ENCODE results near the gene SLC10A3.

The SLC10A3 gene

DNA sequence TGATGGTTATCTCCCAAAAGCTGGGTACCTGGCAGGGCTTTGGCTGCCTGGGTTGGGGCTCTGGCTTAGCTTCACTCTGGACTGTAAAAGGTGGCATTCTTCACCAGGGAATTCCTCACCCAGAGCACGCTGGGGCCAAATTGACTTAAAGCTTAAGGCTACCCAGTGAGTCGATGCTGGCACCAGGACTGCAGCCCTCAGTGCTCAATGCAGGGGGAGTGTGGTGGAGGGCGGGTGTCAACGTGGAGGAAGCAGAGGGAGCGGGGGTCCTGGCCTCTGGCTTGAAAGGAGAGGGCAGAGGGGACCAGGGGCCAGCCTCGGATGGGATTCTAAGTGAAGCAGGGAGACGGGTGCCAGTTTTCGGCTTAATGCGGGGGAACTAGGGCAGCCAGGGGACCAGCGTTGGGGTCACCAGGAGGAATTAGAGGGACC is 46.9 kb downstream of the SLC10A3 start (continued):
- TF ChIP-seq ZEB2 (tag by site-specific recombination; IDR thresholded peaks at IDR 0.05) (no peak), ZBTB20 (tag by site-specific recombination; IDR thresholded peaks at IDR 0.05) (peak; percentile 80), FEZF1 (tag by site-specific recombination; IDR thresholded peaks at IDR 0.05) (no peak)

DNA sequence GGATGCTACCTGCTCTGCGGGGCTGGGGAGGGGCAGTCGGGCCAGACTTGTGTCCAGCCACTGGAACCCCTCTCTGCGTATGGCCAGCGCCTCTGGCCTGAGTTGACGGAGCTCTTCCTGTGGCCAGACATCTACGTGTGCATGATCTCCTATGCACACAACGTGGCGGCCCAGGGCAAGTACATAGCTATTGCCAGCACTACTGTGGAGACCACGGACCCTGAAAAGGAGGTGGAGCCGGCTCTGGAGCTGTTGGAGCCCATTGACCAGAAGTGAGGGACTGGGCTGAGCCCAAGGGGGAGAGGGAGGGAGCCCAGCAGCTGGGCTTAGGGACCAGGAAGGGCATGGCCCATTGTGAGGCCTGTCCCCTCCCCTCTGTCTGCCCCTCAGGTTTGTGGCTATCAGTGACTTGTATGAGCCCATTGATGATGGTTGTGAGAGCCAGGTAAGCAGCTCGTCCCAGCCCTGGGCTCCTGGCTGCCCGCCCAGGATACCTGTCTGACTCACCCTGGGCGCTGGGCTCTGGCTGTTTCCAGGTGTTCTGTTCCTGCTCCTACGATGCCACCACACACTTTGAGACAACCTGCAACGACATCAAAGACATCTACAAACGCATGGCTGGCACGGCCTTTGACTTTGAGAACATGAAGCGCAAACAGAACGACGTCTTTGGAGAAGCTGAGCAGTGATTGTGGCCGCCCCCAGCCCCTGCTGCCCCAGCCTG is 48.3 kb downstream of the SLC10A3 start:
- Histone ChIP-seq H3K4me1 (ENCODE audit: control insufficient read depth, insufficient read depth, low read length) (no peaks in the 10 kb centered on the region), H3K9me3 (ENCODE audit: control insufficient read depth, insufficient read depth, low read depth, low read length) (no peaks in the 10 kb centered on the region), H3K27ac (ENCODE audit: extremely low read depth, low read depth, low read length) (no peak overlapping the region), H3K36me3 (ENCODE audit: control insufficient read depth in 2 of 2, insufficient read depth in 1 of 2, low read length in 2 of 2) (peaks cover 7 to 71% of the 10 kb centered on the region in 2 experiments; a peak in 2 of 3 replicates), H3K4me3 (ENCODE audit: low read depth, low read length) (no peak overlapping the region)
- CTCF ChIA-PET = interaction anchor here (0.6 kb wide), 1 partner anchor 44 kb away, joined by 4 read pairs; the partner anchor contains the start of gene RPL10
- TF ChIP-seq, protein P1, sequence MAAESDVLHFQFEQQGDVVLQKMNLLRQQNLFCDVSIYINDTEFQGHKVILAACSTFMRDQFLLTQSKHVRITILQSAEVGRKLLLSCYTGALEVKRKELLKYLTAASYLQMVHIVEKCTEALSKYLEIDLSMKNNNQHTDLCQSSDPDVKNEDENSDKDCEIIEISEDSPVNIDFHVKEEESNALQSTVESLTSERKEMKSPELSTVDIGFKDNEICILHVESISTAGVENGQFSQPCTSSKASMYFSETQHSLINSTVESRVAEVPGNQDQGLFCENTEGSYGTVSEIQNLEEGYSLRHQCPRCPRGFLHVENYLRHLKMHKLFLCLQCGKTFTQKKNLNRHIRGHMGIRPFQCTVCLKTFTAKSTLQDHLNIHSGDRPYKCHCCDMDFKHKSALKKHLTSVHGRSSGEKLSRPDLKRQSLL (tag by site-specific recombination; IDR thresholded peaks at IDR 0.05) = peak; percentile 64
- TF ChIP-seq ZNF223 (tag by site-specific recombination; IDR thresholded peaks at IDR 0.05) = no peak
- POLR2A ChIA-PET = interaction anchor here (0.6 to 3.0 kb wide), 4 partner anchors 15 to 31 kb away, joined by 3 to 13 read pairs (median 4); partner anchors contain the start of genes PLXNA3 and TAFAZZIN

DNA sequence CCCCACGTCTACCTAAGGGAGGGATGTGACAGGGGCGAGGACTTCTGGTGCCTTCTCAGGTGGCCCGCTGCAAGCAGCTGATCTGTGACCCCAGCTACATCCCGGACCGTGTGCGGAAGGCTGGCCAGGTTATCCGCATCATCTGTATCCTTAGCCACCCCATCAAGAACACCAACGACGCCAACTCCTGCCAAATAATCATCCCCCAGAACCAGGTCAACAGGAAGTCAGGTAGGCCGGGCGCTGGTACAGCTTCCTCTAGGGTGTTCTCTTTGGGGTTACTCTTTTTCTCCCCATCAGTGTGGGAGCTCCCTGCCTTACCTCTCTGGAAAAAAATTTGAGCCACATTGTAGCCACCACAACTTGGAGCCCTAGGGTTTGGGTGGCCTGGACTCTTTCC is 48.9 kb downstream of the SLC10A3 start:
- Histone ChIP-seq H3K4me1 (ENCODE audit: control insufficient read depth, insufficient read depth, low read length) (no peaks in the 10 kb centered on the region), H3K27ac (ENCODE audit: extremely low read depth, low read depth, low read length) (no peak overlapping the region), H3K4me3 (ENCODE audit: low read depth, low read length) (no peak overlapping the region), H3K36me3 (ENCODE audit: control insufficient read depth in 2 of 2, insufficient read depth in 1 of 2, low read length in 2 of 2) (peaks cover 7 to 65% of the 10 kb centered on the region in 2 experiments; a peak in 2 of 3 replicates), H3K9me3 (ENCODE audit: control insufficient read depth, insufficient read depth, low read depth, low read length) (no peaks in the 10 kb centered on the region)
- POLR2A ChIA-PET = interaction anchor here (1.2 to 3.0 kb wide), 3 partner anchors 16 to 30 kb away, joined by 3 to 13 read pairs (median 4); partner anchors contain the start of genes PLXNA3 and TAFAZZIN
- TF ChIP-seq KLF16 (tag by site-specific recombination; IDR thresholded peaks at IDR 0.05) = no peak
- CTCF ChIA-PET = interaction anchor here (0.6 kb wide), 1 partner anchor 43 kb away, joined by 4 read pairs; the partner anchor contains the start of gene RPL10

DNA sequence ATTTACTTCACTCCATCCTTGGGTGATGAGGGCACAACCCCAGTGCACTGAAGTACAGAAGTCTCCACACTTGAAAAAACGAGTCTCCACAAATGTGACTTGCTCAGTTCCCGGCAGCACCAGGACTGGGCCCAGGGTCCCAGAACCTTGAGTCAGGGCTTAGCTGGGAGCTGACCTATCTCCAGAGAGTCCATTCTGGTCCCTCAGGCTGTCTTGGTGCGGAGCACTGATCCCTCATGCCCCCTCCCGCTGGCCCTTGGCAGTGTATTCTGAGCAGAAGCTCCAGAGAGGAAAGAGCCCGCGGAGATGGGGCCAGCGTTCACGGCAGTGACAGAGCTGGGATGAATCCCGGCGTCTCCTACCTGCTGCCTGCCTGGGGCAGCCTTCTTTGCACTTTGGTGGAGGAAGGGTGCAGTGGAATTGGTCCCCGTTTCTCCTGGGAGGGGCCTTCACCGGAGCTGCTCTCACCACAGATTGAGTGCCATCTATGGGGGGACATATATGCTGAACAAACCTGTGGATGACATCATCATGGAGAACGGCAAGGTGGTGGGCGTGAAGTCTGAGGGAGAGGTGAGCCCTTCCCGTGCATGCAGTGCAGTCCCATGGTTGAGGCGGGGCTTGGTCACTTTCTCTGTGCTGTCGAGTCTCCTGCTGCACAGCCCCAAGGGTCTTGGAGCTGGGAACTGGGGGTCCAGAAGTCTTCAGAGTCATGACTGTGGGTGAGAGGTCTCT is 49.6 kb downstream of the SLC10A3 start:
- H3K27ac ChIP-seq (ENCODE audit: extremely low read depth, low read depth, low read length) = no peak overlapping the region
- no peak overlapping the region for H3K4me3 ChIP-seq (ENCODE audit: low read depth, low read length)
- ChIA-PET POLR2A (interaction anchor here (1.5 kb wide), 1 partner anchor 17 kb away, joined by 4 read pairs; the partner anchor contains the start of gene PLXNA3), CTCF (no interaction called here)
- TF ChIP-seq, protein P2, sequence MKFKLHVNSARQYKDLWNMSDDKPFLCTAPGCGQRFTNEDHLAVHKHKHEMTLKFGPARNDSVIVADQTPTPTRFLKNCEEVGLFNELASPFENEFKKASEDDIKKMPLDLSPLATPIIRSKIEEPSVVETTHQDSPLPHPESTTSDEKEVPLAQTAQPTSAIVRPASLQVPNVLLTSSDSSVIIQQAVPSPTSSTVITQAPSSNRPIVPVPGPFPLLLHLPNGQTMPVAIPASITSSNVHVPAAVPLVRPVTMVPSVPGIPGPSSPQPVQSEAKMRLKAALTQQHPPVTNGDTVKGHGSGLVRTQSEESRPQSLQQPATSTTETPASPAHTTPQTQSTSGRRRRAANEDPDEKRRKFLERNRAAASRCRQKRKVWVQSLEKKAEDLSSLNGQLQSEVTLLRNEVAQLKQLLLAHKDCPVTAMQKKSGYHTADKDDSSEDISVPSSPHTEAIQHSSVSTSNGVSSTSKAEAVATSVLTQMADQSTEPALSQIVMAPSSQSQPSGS (tag by site-specific recombination; IDR thresholded peaks at IDR 0.05; ENCODE audit: low read depth) = peak; percentile 72
- TF ChIP-seq, protein P3, sequence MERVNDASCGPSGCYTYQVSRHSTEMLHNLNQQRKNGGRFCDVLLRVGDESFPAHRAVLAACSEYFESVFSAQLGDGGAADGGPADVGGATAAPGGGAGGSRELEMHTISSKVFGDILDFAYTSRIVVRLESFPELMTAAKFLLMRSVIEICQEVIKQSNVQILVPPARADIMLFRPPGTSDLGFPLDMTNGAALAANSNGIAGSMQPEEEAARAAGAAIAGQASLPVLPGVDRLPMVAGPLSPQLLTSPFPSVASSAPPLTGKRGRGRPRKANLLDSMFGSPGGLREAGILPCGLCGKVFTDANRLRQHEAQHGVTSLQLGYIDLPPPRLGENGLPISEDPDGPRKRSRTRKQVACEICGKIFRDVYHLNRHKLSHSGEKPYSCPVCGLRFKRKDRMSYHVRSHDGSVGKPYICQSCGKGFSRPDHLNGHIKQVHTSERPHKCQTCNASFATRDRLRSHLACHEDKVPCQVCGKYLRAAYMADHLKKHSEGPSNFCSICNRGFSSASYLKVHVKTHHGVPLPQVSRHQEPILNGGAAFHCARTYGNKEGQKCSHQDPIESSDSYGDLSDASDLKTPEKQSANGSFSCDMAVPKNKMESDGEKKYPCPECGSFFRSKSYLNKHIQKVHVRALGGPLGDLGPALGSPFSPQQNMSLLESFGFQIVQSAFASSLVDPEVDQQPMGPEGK (tag by site-specific recombination; IDR thresholded peaks at IDR 0.05) = peak; percentile 24; the same call in 1 of the 2 replicates
- TF ChIP-seq ZNF560 (tag by site-specific recombination; IDR thresholded peaks at IDR 0.05; ENCODE audit: borderline replicate concordance) (no peak), ZFHX2 (tag by site-specific recombination; conservative IDR thresholded peaks at IDR 0.05) (peak; percentile 59), EGR2 (tag by site-specific recombination; IDR thresholded peaks at IDR 0.05; ENCODE audit: low read depth) (peak; percentile 28; the same call in 1 of the 2 replicates)
- H3K36me3 ChIP-seq (ENCODE audit: control insufficient read depth in 2 of 2, insufficient read depth in 1 of 2, low read length in 2 of 2) = peaks cover 7 to 63% of the 10 kb centered on the region in 2 experiments; a peak in 2 of 3 replicates
- H3K4me1 ChIP-seq (ENCODE audit: control insufficient read depth, insufficient read depth, low read length) = no peaks in the 10 kb centered on the region
- H3K9me3 ChIP-seq (ENCODE audit: control insufficient read depth, insufficient read depth, low read depth, low read length) = no peaks in the 10 kb centered on the region

Data from HEK293 (cell line).